Ectodermal cell (in vitro differentiated cells): Measurements from ENCODE around the gene CAPN10.

ENCODE experiments used
- H3K27ac ChIP-seq: 2 replicates; pipeline ENCODE4 v1.7.0; 2013; ENCODE audit warnings: mild to moderate bottlenecking, low read depth, low read length; ENCODE audit not compliant: insufficient read depth, poor library complexity, severe bottlenecking
- H3K27me3 ChIP-seq: 2 replicates; pipeline ENCODE4 v1.7.0; 2013; ENCODE audit warnings: mild to moderate bottlenecking, low read length; ENCODE audit not compliant: insufficient read depth, control insufficient read depth, poor library complexity, severe bottlenecking
- H3K36me3 ChIP-seq: one replicate; pipeline ENCODE4 v1.7.0; 2013; ENCODE audit warnings: low read length; ENCODE audit not compliant: control insufficient read depth, insufficient read depth
- H3K4me1 ChIP-seq: one replicate; pipeline ENCODE4 v1.7.0; 2013; ENCODE audit warnings: low read length; ENCODE audit not compliant: control insufficient read depth, insufficient read depth
- H3K4me3 ChIP-seq: 2 replicates; pipeline ENCODE4 v1.7.0; 2013; ENCODE audit warnings: low read depth, low read length, control low read depth; ENCODE audit not compliant: insufficient read depth
- H3K9me3 ChIP-seq: 2 replicates; pipeline ENCODE4 v1.7.0; 2013; ENCODE audit warnings: mild to moderate bottlenecking, low read length, moderate library complexity; ENCODE audit not compliant: control insufficient read depth
- WGBS, 2 experiments: methylation state at CpG; one replicate each; pipeline ENCODE4 v1.1.7; 2013; ENCODE audit warnings: missing lambda C conversion rate in 2 of 2; 5-methylcytosine and 5-hydroxymethylcytosine counted together

Gene CAPN10

DNA sequence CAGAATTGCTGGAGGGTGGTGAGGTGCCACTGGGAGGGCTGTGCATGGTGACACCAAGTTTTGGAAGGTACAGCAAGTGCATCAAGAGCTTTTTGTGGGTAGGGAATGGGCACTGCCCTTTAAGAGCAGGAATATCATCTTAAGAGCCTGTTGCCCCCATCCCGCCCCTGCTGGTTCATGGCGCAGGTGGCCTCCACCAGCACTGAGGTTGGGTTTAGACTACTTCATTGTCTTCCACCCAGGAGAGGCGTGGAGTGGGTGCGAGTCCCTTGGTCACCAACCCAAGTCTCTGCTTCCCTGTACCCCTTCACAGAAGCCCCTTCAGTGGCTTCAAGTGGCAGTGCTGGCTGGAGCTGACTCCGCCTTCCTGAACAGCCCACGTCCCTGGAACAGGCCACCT, 10.5 kb upstream of the CAPN10 start:
- no peaks in the 10 kb centered on the region for H3K9me3 ChIP-seq
- H3K27me3 ChIP-seq, result peaks cover 2% of the 10 kb centered on the region
- 83% methylated on average over 6 of the region's 6 CpGs for WGBS, 2 experiments
- no peaks in the 10 kb centered on the region for H3K36me3 ChIP-seq
- no peak overlapping the region for H3K27ac ChIP-seq
- H3K4me3 ChIP-seq, result no peak overlapping the region
- no peaks in the 10 kb centered on the region for H3K4me1 ChIP-seq

DNA sequence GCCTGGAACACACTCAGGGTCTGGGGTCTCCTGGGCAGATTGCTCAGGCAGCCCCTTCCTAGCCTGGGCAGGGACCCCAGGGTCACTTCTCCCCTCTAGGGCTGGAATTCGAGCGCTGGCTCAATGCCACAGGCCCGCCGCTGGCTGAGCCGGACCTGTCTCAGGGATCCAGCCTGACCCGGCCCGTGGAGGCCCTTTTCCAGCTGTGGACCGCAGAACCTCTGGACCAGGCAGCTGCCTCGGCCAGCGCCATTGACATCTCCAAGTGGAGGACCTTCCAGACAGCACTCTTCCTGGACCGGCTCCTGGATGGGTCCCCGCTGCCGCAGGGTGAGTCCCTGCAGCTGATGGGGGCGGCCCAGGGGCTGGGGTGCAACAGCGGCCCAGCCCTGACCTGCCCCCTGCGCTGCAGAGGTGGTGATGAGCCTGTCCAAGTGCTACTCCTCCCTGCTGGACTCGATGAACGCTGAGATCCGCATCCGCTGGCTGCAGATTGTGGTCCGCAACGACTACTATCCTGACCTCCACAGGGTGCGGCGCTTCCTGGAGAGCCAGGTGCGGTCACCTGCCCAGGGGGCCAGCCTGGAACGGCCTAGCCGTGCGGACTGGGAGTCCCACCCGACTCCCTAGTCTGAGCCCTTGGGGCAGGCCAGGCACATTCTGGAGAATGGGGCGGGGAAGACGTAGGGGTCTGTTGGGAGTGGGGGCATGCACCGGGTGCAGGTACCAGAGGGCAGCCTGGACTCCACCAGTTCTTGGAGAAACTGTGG, 9.9 kb upstream of the CAPN10 start:
- no peak overlapping the region for H3K27ac ChIP-seq
- H3K4me1 ChIP-seq, result no peaks in the 10 kb centered on the region
- H3K4me3 ChIP-seq, result no peak overlapping the region
- WGBS, 2 experiments, result 95 to 96% methylated on average over 32 of the region's 32 CpGs
- H3K27me3 ChIP-seq, result no peaks in the 10 kb centered on the region
- no peaks in the 10 kb centered on the region for H3K36me3 ChIP-seq
- H3K9me3 ChIP-seq, result no peaks in the 10 kb centered on the region

DNA sequence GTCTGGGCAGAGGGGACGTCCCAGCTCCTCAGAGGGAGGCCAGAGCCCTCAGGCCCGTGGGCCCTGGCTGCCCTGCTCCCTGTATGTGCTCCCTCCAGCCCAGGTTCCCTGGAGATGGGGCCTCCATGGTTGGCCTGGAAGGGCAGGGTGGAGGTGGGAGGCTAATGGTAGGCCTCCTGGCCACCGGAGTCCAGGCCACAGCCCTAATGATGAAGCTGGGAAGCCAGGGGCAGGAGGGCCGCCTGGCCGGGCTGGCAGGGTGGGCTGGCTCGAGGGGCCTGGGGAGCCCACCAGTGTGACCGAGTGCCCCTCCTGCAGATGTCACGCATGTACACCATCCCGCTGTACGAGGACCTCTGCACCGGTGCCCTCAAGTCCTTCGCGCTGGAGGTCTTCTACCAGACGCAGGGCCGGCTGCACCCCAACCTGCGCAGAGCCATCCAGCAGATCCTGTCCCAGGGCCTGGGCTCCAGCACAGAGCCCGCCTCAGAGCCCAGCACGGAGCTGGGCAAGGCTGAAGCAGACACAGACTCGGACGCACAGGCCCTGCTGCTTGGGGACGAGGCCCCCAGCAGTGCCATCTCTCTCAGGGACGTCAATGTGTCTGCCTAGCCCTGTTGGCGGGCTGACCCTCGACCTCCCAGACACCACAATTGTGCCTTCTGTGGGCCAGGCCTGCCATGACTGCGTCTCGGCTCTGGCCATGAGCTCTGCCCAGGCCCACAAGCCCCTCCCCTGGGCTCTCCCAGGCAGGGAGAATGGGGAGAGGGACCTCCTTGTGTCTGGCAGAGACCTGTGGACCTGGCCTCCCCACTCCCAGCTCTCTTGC, 9.0 kb upstream of the CAPN10 start:
- H3K27me3 ChIP-seq, result no peaks in the 10 kb centered on the region
- no peaks in the 10 kb centered on the region for H3K9me3 ChIP-seq
- no peaks in the 10 kb centered on the region for H3K4me1 ChIP-seq
- WGBS, 2 experiments, result 94% methylated on average over 26 of the region's 26 CpGs
- no peak overlapping the region for H3K27ac ChIP-seq
- no peak overlapping the region for H3K4me3 ChIP-seq
- H3K36me3 ChIP-seq, result no peaks in the 10 kb centered on the region

DNA sequence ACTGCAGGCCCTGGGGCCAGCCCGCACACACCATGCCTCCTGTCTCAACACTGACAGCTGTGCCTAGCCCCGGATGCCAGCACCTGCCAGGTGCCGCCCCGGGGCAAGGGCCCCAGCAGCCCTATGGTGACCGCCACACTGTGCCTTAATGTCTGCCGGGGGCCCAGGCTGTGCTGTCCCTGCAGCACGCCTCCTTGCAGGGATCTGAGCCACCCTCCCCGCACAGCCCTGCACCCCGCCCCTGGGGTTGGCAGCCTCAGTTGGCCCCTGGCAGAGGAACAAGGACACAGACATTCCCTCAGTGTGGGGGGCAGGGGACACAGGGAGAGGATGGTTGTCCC, 8.5 kb upstream of the CAPN10 start:
- no peak overlapping the region for H3K4me3 ChIP-seq
- no peaks in the 10 kb centered on the region for H3K27me3 ChIP-seq
- no peaks in the 10 kb centered on the region for H3K9me3 ChIP-seq
- H3K4me1 ChIP-seq, result no peaks in the 10 kb centered on the region
- no peak overlapping the region for H3K27ac ChIP-seq
- no peaks in the 10 kb centered on the region for H3K36me3 ChIP-seq
- 92 to 94% methylated on average over 9 of the region's 9 CpGs for WGBS, 2 experiments

DNA sequence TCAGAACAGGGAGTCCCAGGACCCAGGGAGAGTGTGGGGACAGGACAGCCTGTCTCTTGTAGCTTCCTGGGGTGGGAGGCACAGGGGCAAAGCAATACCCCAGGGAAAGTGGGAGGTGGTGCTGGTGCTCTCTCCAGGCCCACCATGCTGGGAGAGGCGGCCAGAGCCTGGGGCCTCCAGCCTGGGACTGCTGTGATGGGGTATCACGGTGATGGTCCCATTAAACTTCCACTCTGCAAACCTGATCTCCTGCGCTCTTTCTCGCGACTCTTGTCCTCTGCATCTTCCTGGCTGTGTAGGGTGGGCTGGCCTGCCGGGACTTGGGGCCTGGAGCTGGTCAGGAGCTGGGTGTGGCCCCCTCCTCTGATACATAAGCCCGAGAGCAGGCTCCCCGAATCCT, 8.0 kb upstream of the CAPN10 start:
- Histone ChIP-seq H3K4me1 (no peaks in the 10 kb centered on the region), H3K4me3 (no peak overlapping the region), H3K36me3 (no peaks in the 10 kb centered on the region), H3K27ac (no peak overlapping the region), H3K9me3 (no peaks in the 10 kb centered on the region), H3K27me3 (no peaks in the 10 kb centered on the region)
- WGBS, 2 experiments, result 91 to 93% methylated on average over 8 of the region's 8 CpGs

DNA sequence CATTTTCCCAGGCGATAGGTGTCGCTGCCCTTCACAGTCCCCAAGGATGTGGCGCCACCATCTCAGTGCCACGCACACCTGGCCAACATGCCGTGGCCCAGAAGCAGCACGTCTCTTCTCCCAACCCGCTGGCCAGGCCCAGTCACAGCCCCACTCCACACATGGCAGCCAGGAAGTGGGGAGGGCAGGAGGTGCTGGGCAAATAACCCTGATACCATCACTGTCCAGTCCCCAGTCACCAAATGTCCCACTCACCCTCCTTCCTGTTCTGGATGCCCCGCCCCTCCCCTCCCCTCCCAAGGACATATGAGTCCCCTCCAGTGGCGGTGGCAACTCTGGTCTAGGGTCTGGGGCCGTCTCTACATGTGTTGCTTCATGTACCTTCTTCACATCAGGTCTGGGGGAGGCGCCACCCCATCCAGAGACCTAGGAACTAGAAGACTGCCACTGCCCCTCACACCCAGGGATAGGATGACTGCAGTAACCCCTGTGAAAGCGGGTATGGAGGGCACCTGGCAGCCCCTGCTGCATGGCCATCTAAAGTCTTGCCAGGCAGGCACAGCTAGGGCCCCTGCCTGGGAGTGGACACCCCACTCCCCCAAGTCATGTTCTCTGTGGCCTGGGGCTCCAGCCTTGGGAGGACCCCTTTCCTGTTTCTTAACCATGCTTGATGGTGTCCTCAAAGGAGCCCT, 7.3 kb upstream of the CAPN10 start:
- no peaks in the 10 kb centered on the region for H3K36me3 ChIP-seq
- H3K4me3 ChIP-seq, result no peak overlapping the region
- H3K4me1 ChIP-seq, result no peaks in the 10 kb centered on the region
- no peak overlapping the region for H3K27ac ChIP-seq
- no peaks in the 10 kb centered on the region for H3K9me3 ChIP-seq
- WGBS, 2 experiments, result 93 to 94% methylated on average over 12 of the region's 12 CpGs
- H3K27me3 ChIP-seq, result no peaks in the 10 kb centered on the region

DNA sequence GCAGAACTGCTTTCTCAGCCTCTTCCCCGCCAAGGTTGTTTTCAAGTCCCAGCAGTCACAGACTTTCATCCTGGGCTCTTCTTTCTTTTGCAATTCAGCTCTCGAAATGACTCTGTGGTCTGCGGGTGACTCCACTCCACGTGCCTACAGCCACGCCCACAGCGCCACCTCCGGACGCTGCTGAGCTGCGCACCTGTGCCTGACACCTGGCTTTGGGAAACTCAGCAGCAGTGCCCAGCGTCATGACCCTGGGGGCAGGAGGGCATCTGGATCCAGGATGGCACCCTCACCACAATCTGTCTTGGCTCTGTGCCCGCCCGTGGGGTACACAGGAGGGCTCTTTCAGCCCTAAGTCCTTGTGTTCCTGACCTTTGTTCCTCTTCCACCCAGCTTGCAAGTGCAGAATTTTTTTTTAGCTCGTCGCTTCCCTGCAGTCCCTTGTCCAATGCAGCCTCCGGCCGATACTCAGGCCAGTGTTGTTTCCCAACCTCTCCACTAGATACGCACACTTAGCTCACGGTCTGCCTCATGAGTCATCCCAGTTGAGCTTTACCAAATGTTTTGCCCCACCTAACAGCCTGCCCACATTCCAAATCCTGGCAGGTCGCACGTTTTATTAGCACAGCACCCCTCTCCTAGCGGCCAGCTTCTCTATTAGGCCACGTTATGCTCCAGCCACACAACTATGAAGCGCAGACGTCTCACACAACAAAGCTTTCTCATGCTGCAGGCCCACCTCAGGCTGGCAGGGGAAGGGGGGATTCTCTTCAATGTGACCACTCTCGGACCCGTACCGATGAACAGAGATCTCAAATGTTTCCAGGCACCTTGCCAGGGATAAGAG, 6.5 kb upstream of the CAPN10 start:
- Histone ChIP-seq H3K36me3 (no peaks in the 10 kb centered on the region), H3K27me3 (no peaks in the 10 kb centered on the region), H3K9me3 (no peaks in the 10 kb centered on the region), H3K4me1 (peaks cover 7% of the 10 kb centered on the region), H3K4me3 (no peak overlapping the region), H3K27ac (no peak overlapping the region)
- 87 to 90% methylated on average over 27 of the region's 27 CpGs for WGBS, 2 experiments

DNA sequence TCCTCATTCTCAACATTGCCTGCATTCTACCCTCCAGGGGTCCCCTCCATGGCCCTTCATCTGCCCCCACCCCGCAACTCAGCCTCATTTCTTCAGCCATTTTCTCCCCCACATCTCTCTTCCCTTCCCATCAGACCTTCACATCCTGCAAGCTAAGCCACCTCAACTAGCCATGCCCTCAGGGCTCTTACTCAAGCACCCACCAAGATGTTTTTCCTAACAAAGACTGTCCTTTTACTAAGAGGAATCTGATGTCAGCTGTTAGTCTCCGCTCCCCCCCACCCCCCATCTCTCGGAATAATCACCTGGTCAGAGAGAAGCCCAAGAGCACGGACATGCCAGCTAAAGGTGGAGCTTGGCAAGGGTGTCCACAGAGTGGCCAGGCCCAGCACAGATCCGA, 4.7 kb upstream of the CAPN10 start:
- no peak overlapping the region for H3K27ac ChIP-seq
- no peak overlapping the region for H3K4me3 ChIP-seq
- 81 to 86% methylated on average over 5 of the region's 5 CpGs for WGBS, 2 experiments
- no peaks in the 10 kb centered on the region for H3K27me3 ChIP-seq
- H3K36me3 ChIP-seq, result no peaks in the 10 kb centered on the region
- H3K4me1 ChIP-seq, result peaks cover 14% of the 10 kb centered on the region
- no peaks in the 10 kb centered on the region for H3K9me3 ChIP-seq

DNA sequence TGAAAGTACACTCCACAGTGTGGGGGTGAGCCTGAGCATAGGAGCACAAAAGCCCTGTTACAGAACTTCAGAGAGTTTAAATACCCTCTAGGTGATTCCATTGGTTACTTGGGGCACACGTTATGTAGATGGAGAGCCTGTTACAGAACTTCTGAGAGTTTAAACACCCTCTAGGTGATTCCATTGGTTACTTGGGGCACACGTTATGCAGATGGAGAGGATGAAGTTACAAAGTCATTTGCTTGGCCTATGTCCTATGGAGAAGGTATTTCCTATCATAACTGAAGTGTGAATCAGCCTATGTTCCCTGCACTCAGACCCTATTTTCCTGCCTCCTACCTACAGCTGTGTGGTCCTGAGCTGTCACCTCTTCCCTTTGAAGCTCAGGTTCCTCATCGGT, 3.8 kb upstream of the CAPN10 start:
- Histone ChIP-seq H3K4me1 (peaks cover 18% of the 10 kb centered on the region), H3K27ac (no peak overlapping the region), H3K9me3 (no peaks in the 10 kb centered on the region), H3K36me3 (no peaks in the 10 kb centered on the region), H3K27me3 (no peaks in the 10 kb centered on the region), H3K4me3 (no peak overlapping the region)
- 92 to 93% methylated on average over 3 of the region's 3 CpGs for WGBS, 2 experiments
